HG02678 (cell line): ENCODE measurements around the gene TTLL10.

Source experiments
- ATAC-seq: cut with Tn5 transposase; IDR thresholded peaks from one replicate; pipeline ENCODE4 v1.9.1; 2021; ENCODE audit warnings: mild to moderate bottlenecking, moderate library complexity; ENCODE audit not compliant: unreplicated experiment

The TTLL10 gene

GRCh38 chr1:1217621-1218523, 44.2 kb downstream of the TTLL10 start:
- ATAC-seq = no peak

- no peak for ATAC-seq
Measured at GRCh38 chr1:1218524-1219200, 45.0 kb downstream of the TTLL10 start.

GRCh38 chr1:1219341-1219740, 45.7 kb downstream of the TTLL10 start:
- ATAC-seq = no peak

GRCh38 chr1:1220197-1220596, 46.5 kb downstream of the TTLL10 start:
- ATAC-seq = no peak

GRCh38 chr1:1221887-1222574, 48.4 kb downstream of the TTLL10 start:
- ATAC-seq = no peak

GRCh38 chr1:1222575-1223225, 49.0 kb downstream of the TTLL10 start:
- ATAC-seq = no peak

GRCh38 chr1:1223321-1223720, 49.6 kb downstream of the TTLL10 start:
- no peak for ATAC-seq

- no peak for ATAC-seq
Measured at GRCh38 chr1:1223891-1224290, 50.2 kb downstream of the TTLL10 start.

GRCh38 chr1:1225238-1225845, 51.7 kb downstream of the TTLL10 start:
- no peak for ATAC-seq

GRCh38 chr1:1225913-1226312, 52.2 kb downstream of the TTLL10 start:
- ATAC-seq = no peak

GRCh38 chr1:1226566-1227362, 53.1 kb downstream of the TTLL10 start:
- ATAC-seq = no peak

- ATAC-seq = no peak
Measured at GRCh38 chr1:1227386-1227785, 53.7 kb downstream of the TTLL10 start.

- no peak for ATAC-seq
Measured at GRCh38 chr1:1228187-1228586, 54.5 kb downstream of the TTLL10 start.

GRCh38 chr1:1228596-1229321, 55.1 kb downstream of the TTLL10 start:
- ATAC-seq = no peak

- ATAC-seq = no peak
Measured at GRCh38 chr1:1229770-1230169, 56.1 kb downstream of the TTLL10 start.

GRCh38 chr1:1230656-1231399, 57.1 kb downstream of the TTLL10 start:
- ATAC-seq = no peak

- ATAC-seq = peak; percentile 94
Measured at GRCh38 chr1:1231400-1232207, 57.9 kb downstream of the TTLL10 start, which contains the start of gene SDF4. Gene SDF4, minus strand, starts transcription at chr1:1232001. Its CDS starts 3,229 bp downstream, at chr1:1228772.
